Activated T-helper 2 cell treated with anti-CD3 and anti-CD28 coated beads, Interferon-gamma antibody, Interleukin-2, Interleukin-4, amounts not matched to agents 10 μg/mL and 5 μg/mL and 100 μg/mL, durations not matched to agents 14 hours and 24 hours and 36 hours (primary cell): ENCODE results near the gene MTUS2. TPM values are rescaled to one million over a fixed set of nuclear protein-coding genes. Genes with fewer than 3 reads are reported as not detected.

Experiments
- DNase-seq: peaks from one replicate; pipeline ENCODE4 v3.0.0; 2021; ENCODE audit warnings: low spot score
- H3K27ac Mint-ChIP-seq: one replicate; pipeline ENCODE4 v1.8.0; 2021; ENCODE audit warnings: mixed read lengths
- H3K27me3 Mint-ChIP-seq: one replicate; pipeline ENCODE4 v1.8.0; 2021; ENCODE audit warnings: low read depth, mixed read lengths
- H3K36me3 Mint-ChIP-seq: one replicate; pipeline ENCODE4 v1.8.0; 2021; ENCODE audit warnings: low read depth, mixed read lengths
- H3K4me1 Mint-ChIP-seq: one replicate; pipeline ENCODE4 v1.8.0; 2021; ENCODE audit warnings: low read depth, mixed read lengths
- H3K4me3 Mint-ChIP-seq: one replicate; pipeline ENCODE4 v1.8.0; 2021; ENCODE audit warnings: low read depth, mild to moderate bottlenecking, moderate library complexity, mixed read lengths
- H3K9me3 Mint-ChIP-seq: one replicate; pipeline ENCODE4 v1.8.0; 2021; ENCODE audit warnings: mixed read lengths
- intact Hi-C: fragments of 100-400 bp; cut with micrococcal nuclease; formaldehyde crosslinking; loops from one replicate; pipeline ENCODE4 v1.15.1; 2023
- total RNA-seq: library from RNA; stranded (reverse); gene quantifications from 2 replicates; pipeline ENCODE4 v1.2.3, GENCODE V29; 2022

MTUS2 gene
- total RNA-seq, 1 donor from 2014 or later, result not detected

- no peak for DNase-seq
- Mint-ChIP-seq H3K4me1 (no peaks in the 10 kb centered on the region), H3K4me3 (no peak overlapping the region), H3K9me3 (no peaks in the 10 kb centered on the region), H3K27me3 (no peaks in the 10 kb centered on the region), H3K27ac (no peak overlapping the region), H3K36me3 (no peaks in the 10 kb centered on the region)
- intact Hi-C loops, result no loop called here
These were observed 45.8 kb downstream of the MTUS2 start for GRCh38 chr13:28865951-28866350.

GRCh38 chr13:28866932-28867331, 46.8 kb downstream of the MTUS2 start:
- no peak for DNase-seq
- intact Hi-C loops, result no loop called here
- Mint-ChIP-seq H3K4me1 (no peaks in the 10 kb centered on the region), H3K27ac (no peak overlapping the region), H3K36me3 (no peaks in the 10 kb centered on the region), H3K9me3 (peaks cover 8% of the 10 kb centered on the region), H3K4me3 (no peak overlapping the region), H3K27me3 (no peaks in the 10 kb centered on the region)

- Mint-ChIP-seq H3K9me3 (peaks cover 14% of the 10 kb centered on the region), H3K4me1 (no peaks in the 10 kb centered on the region), H3K36me3 (no peaks in the 10 kb centered on the region), H3K4me3 (no peak overlapping the region), H3K27me3 (no peaks in the 10 kb centered on the region), H3K27ac (no peak overlapping the region)
- intact Hi-C loops, result no loop called here
- DNase-seq, result no peak
These were observed 47.4 kb downstream of the MTUS2 start for GRCh38 chr13:28867564-28867963.

- Mint-ChIP-seq H3K9me3 (peaks cover 17% of the 10 kb centered on the region), H3K27me3 (no peaks in the 10 kb centered on the region), H3K27ac (no peak overlapping the region), H3K4me3 (no peak overlapping the region), H3K4me1 (no peaks in the 10 kb centered on the region), H3K36me3 (no peaks in the 10 kb centered on the region)
- DNase-seq, result no peak
- intact Hi-C loops, result no loop called here
These were observed 52.5 kb downstream of the MTUS2 start for GRCh38 chr13:28872427-28873176.

- intact Hi-C loops, result no loop called here
- DNase-seq, result no peak
- H3K9me3 Mint-ChIP-seq, result peaks cover 17% of the 10 kb centered on the region
- H3K4me1 Mint-ChIP-seq, result no peaks in the 10 kb centered on the region
- no peak overlapping the region for H3K4me3 Mint-ChIP-seq
- no peak overlapping the region for H3K27ac Mint-ChIP-seq
- no peaks in the 10 kb centered on the region for H3K36me3 Mint-ChIP-seq
- H3K27me3 Mint-ChIP-seq, result no peaks in the 10 kb centered on the region
These were observed 55.9 kb downstream of the MTUS2 start for GRCh38 chr13:28875846-28876615.

GRCh38 chr13:28877408-28877807, 57.3 kb downstream of the MTUS2 start:
- H3K27ac Mint-ChIP-seq, result no peak overlapping the region
- H3K4me3 Mint-ChIP-seq, result no peak overlapping the region
- H3K9me3 Mint-ChIP-seq, result peaks cover 4% of the 10 kb centered on the region
- H3K27me3 Mint-ChIP-seq, result no peaks in the 10 kb centered on the region
- intact Hi-C loops, result no loop called here
- H3K36me3 Mint-ChIP-seq, result no peaks in the 10 kb centered on the region
- DNase-seq, result no peak
- H3K4me1 Mint-ChIP-seq, result no peaks in the 10 kb centered on the region

- Mint-ChIP-seq H3K27ac (no peak overlapping the region), H3K4me3 (no peak overlapping the region), H3K36me3 (no peaks in the 10 kb centered on the region), H3K4me1 (no peaks in the 10 kb centered on the region), H3K27me3 (no peaks in the 10 kb centered on the region), H3K9me3 (no peaks in the 10 kb centered on the region)
- DNase-seq, result no peak
- intact Hi-C loops, result no loop called here
These were observed 65.0 kb downstream of the MTUS2 start for GRCh38 chr13:28885181-28885580.

GRCh38 chr13:28889086-28889732, 69.1 kb downstream of the MTUS2 start:
- Mint-ChIP-seq H3K4me1 (no peaks in the 10 kb centered on the region), H3K9me3 (no peaks in the 10 kb centered on the region), H3K27ac (no peak overlapping the region), H3K4me3 (no peak overlapping the region), H3K36me3 (no peaks in the 10 kb centered on the region), H3K27me3 (no peaks in the 10 kb centered on the region)
- no peak for DNase-seq
- intact Hi-C loops, result no loop called here

- Mint-ChIP-seq H3K4me3 (no peak overlapping the region), H3K9me3 (no peaks in the 10 kb centered on the region), H3K27ac (no peak overlapping the region), H3K27me3 (no peaks in the 10 kb centered on the region), H3K36me3 (no peaks in the 10 kb centered on the region), H3K4me1 (no peaks in the 10 kb centered on the region)
- no peak for DNase-seq
- intact Hi-C loops, result no loop called here
These were observed 70.6 kb downstream of the MTUS2 start for GRCh38 chr13:28890712-28891111.

- H3K27ac Mint-ChIP-seq, result no peak overlapping the region
- H3K4me3 Mint-ChIP-seq, result no peak overlapping the region
- no peaks in the 10 kb centered on the region for H3K36me3 Mint-ChIP-seq
- no peaks in the 10 kb centered on the region for H3K27me3 Mint-ChIP-seq
- no peak for DNase-seq
- H3K4me1 Mint-ChIP-seq, result no peaks in the 10 kb centered on the region
- intact Hi-C loops, result no loop called here
- peaks cover 64% of the 10 kb centered on the region for H3K9me3 Mint-ChIP-seq
These were observed 97.9 kb downstream of the MTUS2 start for GRCh38 chr13:28918030-28918429.

- H3K36me3 Mint-ChIP-seq, result no peaks in the 10 kb centered on the region
These were observed 102.2 kb downstream of the MTUS2 start for GRCh38 chr13:28922341-28922740.

GRCh38 chr13:28935104-28935503, 115.0 kb downstream of the MTUS2 start:
- Mint-ChIP-seq H3K4me1 (no peaks in the 10 kb centered on the region), H3K27ac (no peak overlapping the region), H3K4me3 (no peak overlapping the region), H3K9me3 (no peaks in the 10 kb centered on the region), H3K27me3 (no peaks in the 10 kb centered on the region), H3K36me3 (no peaks in the 10 kb centered on the region)
- intact Hi-C loops, result no loop called here
- no peak for DNase-seq

More at GRCh38 chr13:28922341-28922740, 102.2 kb downstream of the MTUS2 start:
- Mint-ChIP-seq H3K9me3 (peaks cover 41% of the 10 kb centered on the region), H3K27me3 (no peaks in the 10 kb centered on the region), H3K4me3 (no peak overlapping the region), H3K27ac (no peak overlapping the region), H3K4me1 (no peaks in the 10 kb centered on the region)
- DNase-seq, result no peak
- intact Hi-C loops, result no loop called here

GRCh38 chr13:28942906-28943305, 122.8 kb downstream of the MTUS2 start:
- intact Hi-C loops, result no loop called here
- DNase-seq, result no peak
- H3K36me3 Mint-ChIP-seq, result no peaks in the 10 kb centered on the region

More at GRCh38 chr13:28942906-28943305, 122.8 kb downstream of the MTUS2 start:
- no peaks in the 10 kb centered on the region for H3K4me1 Mint-ChIP-seq
- no peak overlapping the region for H3K27ac Mint-ChIP-seq
- no peaks in the 10 kb centered on the region for H3K9me3 Mint-ChIP-seq
- no peak overlapping the region for H3K4me3 Mint-ChIP-seq
- no peaks in the 10 kb centered on the region for H3K27me3 Mint-ChIP-seq
